HepG2 (cell line): ENCODE data around the gene BTF3L4. TPM values are rescaled to one million over a fixed set of nuclear protein-coding genes. Genes with fewer than 3 reads are reported as not detected.
"Not testable (repeated sequence)": the region's sequence is repeated elsewhere in the genome, so short reads cannot be mapped to it uniquely, and the experiment has no call there.

Experiments used
- ATAC-seq: fragments of 200-7000 bp; cut with Tn5 transposase; 3 replicates; pipeline ENCODE4 v1.9.1; 2020; ENCODE audit warnings: mild to moderate bottlenecking, moderate library complexity
- BruUV-seq: library from RNA; stranded (reverse); fragments of 400-500 nt; replicated peaks from 2 replicates; lab custom pipeline; 2021; lab: Mats Ljungman, UMichigan
- CTCF ChIA-PET: fragments of 300-600 bp; formaldehyde crosslinking; extraction: SDS; loops from one replicate; lab custom pipeline; 2021; ENCODE audit warnings: low total read pairs, inconsistent platforms, low intra/inter-chr PET ratio; lab: Yijun Ruan, JAX
- POLR2A ChIA-PET: fragments of 350-600 bp; sonication (Branson Sonifier 250); formaldehyde crosslinking; loops from one replicate; lab custom pipeline; 2020; ENCODE audit warnings: antibody characterized with exemption, inconsistent platforms; lab: Yijun Ruan, JAX
- DNase-seq: peaks from one replicate; pipeline ENCODE4 v3.0.0-alpha.2; 2015; ENCODE audit warnings: low spot score
- FAIRE-seq: peaks from 3 replicates; lab custom pipeline; 2011; peaks lifted over from hg19 to GRCh38; lab: Jason Lieb, UNC
- H2AFZ ChIP-seq: one replicate; pipeline ENCODE4 v1.6.1; 2011; ENCODE audit warnings: low read length, inconsistent platforms
- H3K27ac ChIP-seq: fragments of 300-600 bp; 3 replicates; pipeline ENCODE4 v1.8.0; 2011; ENCODE audit warnings: mixed run types, mild to moderate bottlenecking, mixed read lengths, low read length, inconsistent platforms; ENCODE audit not compliant: insufficient read depth; ENCODE audit errors: extremely low read length
- H3K27me3 ChIP-seq, 2 experiments: fragments of 200-600 bp in 1 of 2; 2 replicates in 1 of 2; 3 replicates in 1 of 2; pipeline versions ENCODE4 v1.6.0 to v1.8.0; 2011; ENCODE audit warnings: low read length in 2 of 2, mild to moderate bottlenecking in 2 of 2, moderate library complexity in 2 of 2, inconsistent platforms in 1 of 2; ENCODE audit not compliant: insufficient read depth in 2 of 2, control insufficient read depth in 1 of 2
- H3K36me3 ChIP-seq, 2 experiments: fragments of 200-600 bp in 1 of 2; replicated peaks in 1 of 2; 2 replicates in 1 of 2; 3 replicates in 1 of 2; pipeline versions ENCODE4 v1.5.1 to v1.8.0; 2011; ENCODE audit warnings: low read length in 2 of 2, inconsistent platforms in 1 of 2; ENCODE audit not compliant: insufficient read depth in 2 of 2, control insufficient read depth in 1 of 2
- H3K4me1 ChIP-seq: 2 replicates; pipeline ENCODE4 v1.5.1; 2012; ENCODE audit warnings: low read length, inconsistent platforms; ENCODE audit not compliant: insufficient read depth
- H3K4me2 ChIP-seq: 2 replicates; pipeline ENCODE4 v1.6.0; 2011; ENCODE audit warnings: low read depth, low read length, inconsistent platforms
- H3K4me3 ChIP-seq, 3 experiments: fragments of 200-600 bp in 1 of 3; sonication (generic), shearing (Covaris generic) in 1 of 3; replicated peaks in 1 of 3; 2 replicates each; pipeline ENCODE4 v1.5.1; 2011 to 2016; ENCODE audit warnings: low read length in 3 of 3, inconsistent platforms in 2 of 3, low read depth in 2 of 3, mild to moderate bottlenecking in 2 of 3, control low read depth in 1 of 3, mixed read lengths in 1 of 3; ENCODE audit not compliant: insufficient read depth in 1 of 3
- H3K79me2 ChIP-seq: one replicate; pipeline ENCODE4 v1.6.1; 2011; ENCODE audit warnings: low read length, inconsistent platforms; ENCODE audit not compliant: insufficient read depth
- H3K9ac ChIP-seq: 2 replicates; pipeline ENCODE4 v1.6.0; 2011; ENCODE audit warnings: mild to moderate bottlenecking, low read depth, low read length, inconsistent platforms; ENCODE audit not compliant: insufficient read depth
- H3K9me3 ChIP-seq: 2 replicates; pipeline ENCODE4 v1.5.1; 2012; ENCODE audit warnings: mild to moderate bottlenecking, low read length
- H4K20me1 ChIP-seq: 2 replicates; pipeline ENCODE4 v1.6.0; 2011; ENCODE audit warnings: inconsistent platforms, mild to moderate bottlenecking, low read length, moderate library complexity; ENCODE audit not compliant: insufficient read depth
- GZF1 ChIP-seq: sonication (generic); formaldehyde crosslinking; IDR thresholded peaks from 2 replicates; pipeline ENCODE4 v1.5.1; 2020; ENCODE audit warnings: mild to moderate bottlenecking, missing genetic modification reagents
- HDAC1 ChIP-seq: sonication (generic); formaldehyde crosslinking; IDR thresholded peaks from 2 replicates; pipeline ENCODE4 v1.5.1; 2020; ENCODE audit warnings: mild to moderate bottlenecking, missing genetic modification reagents
- HNF1B ChIP-seq: sonication (generic); formaldehyde crosslinking; IDR thresholded peaks from 2 replicates; pipeline ENCODE4 v1.5.1; 2020; ENCODE audit warnings: mild to moderate bottlenecking, moderate library complexity, missing genetic modification reagents
- KMT2B ChIP-seq: IDR thresholded peaks from 2 replicates; pipeline ENCODE4 v1.6.1; 2016; ENCODE audit warnings: missing genetic modification reagents, missing compliant biosample characterization
- MAFF ChIP-seq: IDR thresholded peaks from 2 replicates; pipeline ENCODE4 v1.6.1; 2011; ENCODE audit warnings: low read depth, low read length, improper control_type of control experiment
- MAFK ChIP-seq, 2 experiments: IDR thresholded peaks in 1 of 2; conservative IDR thresholded peaks in 1 of 2; 2 replicates each; pipeline ENCODE4 v1.6.1; 2011; ENCODE audit warnings: improper control_type of control experiment in 2 of 2, low read length in 2 of 2
- NFYC ChIP-seq: IDR thresholded peaks from 2 replicates; pipeline ENCODE4 v1.6.1; 2016; ENCODE audit warnings: missing genetic modification reagents, missing compliant biosample characterization
- ZNF788 ChIP-seq: sonication (generic); formaldehyde crosslinking; IDR thresholded peaks from 2 replicates; pipeline ENCODE4 v1.5.0; 2020; ENCODE audit warnings: mild to moderate bottlenecking, missing genetic modification reagents, borderline replicate concordance
- in situ Hi-C: cut with HindIII; loops from 2 replicates; pipeline ENCODE4 v1.10.0; 2017; ENCODE audit warnings: low pct_unique_long_range_greater_than_20kb; ENCODE audit not compliant: extremely low pct_ligation_motif_present
- intact Hi-C: fragments of 100-400 bp; cut with micrococcal nuclease; formaldehyde crosslinking; loops from one replicate; pipeline ENCODE4 v1.10.0; 2022; ENCODE audit not compliant: unreplicated experiment
- polyA plus RNA-seq, 8 experiments: library from polyadenylated mRNA; depleted of rRNA in 3 of 8; stranded (reverse) in 7 of 8; unstranded in 1 of 8; fragments of >200 nt; fragmentation: Illumina TruSeq in 4 of 8; extraction: Trizol in 4 of 8; gene quantifications; 2 replicates each; pipeline versions ENCODE4 v1.2.1 to v1.2.3, GENCODE V29; 2011 to 2016; ENCODE audit warnings: low read depth in 4 of 8, missing spikeins in 1 of 8, mixed read lengths in 1 of 8; ENCODE audit not compliant: insufficient read depth in 1 of 8
- total RNA-seq, 5 experiments: library from RNA; depleted of rRNA; stranded (reverse); fragments of >200 nt; fragmentation: Illumina TruSeq; extraction: Trizol; gene quantifications; 2 replicates each; pipeline ENCODE4 v1.2.3, GENCODE V29; 2016; ENCODE audit warnings: low read depth in 1 of 5

The BTF3L4 gene
- total and polyA plus RNA-seq, 2 of the 13 experiments (the other 11 are each of a cell fraction or from before 2014, with no cell fraction given): 59.0 to 74.3 TPM

DNA sequence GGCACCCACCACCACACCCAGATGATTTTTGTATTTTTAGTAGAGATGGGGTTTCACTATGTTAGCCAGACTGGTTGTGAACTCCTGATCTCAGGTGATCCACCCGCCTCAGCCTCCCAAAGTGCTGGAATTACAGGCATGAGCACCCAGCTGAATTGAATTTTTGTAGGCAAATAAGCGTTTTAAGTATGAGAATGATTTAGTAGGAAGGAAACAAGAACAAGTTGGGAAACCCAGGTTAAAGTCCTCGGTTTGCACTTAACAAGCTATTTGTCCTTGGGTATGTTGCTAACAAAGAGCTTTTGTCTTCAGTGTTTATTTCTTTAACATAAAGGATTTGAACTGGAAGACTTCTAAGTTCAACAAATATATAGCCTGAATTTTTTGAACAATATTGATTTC is 23.9 kb downstream of the BTF3L4 start (continued):
- TF ChIP-seq ZNF788 (CRISPR knock-in tag) (no peak), HNF1B (CRISPR knock-in tag) (no peak), KMT2B (CRISPR knock-in tag) (no peak), HDAC1 (peak; percentile 37; the same call in 1 of the 2 replicates), NFYC (CRISPR knock-in tag) (no peak), GZF1 (CRISPR knock-in tag) (no peak)

DNA sequence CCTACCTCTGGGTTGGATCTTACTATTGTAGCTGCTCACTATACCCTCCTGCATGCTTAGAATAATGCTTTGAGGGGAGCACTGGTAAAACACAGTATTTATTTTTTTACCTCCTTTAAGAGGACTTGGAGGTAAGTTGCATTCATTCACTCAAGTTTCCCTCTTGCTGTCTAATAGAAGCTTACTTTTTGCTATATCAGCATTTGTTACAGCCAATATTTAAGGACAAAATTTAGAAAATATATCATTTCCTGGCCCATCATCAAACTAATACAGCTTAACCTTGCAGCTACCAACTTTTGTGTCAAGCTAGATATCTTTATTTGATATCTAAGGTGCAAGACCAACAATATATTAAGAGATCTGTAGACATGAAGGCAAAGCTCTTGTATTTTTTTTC is 31.8 kb downstream of the BTF3L4 start:
- not testable (repeated sequence) for FAIRE-seq

More for the DNA sequence above, 31.8 kb downstream of the BTF3L4 start:
- H3K79me2 ChIP-seq, POLR2A ChIA-PET, H4K20me1 ChIP-seq, H3K27ac ChIP-seq, H3K4me3 ChIP-seq, ATAC-seq, BruUV-seq, H3K27me3 ChIP-seq, H2AFZ ChIP-seq, in situ Hi-C loops, H3K4me2 ChIP-seq, DNase-seq, H3K9me3 ChIP-seq, H3K4me1 ChIP-seq, CTCF ChIA-PET, H3K9ac ChIP-seq, intact Hi-C loops: not testable (repeated sequence)
- TF ChIP-seq MAFK (conservative IDR thresholded peaks at IDR 0.05 in 1 of 2, IDR thresholded peaks at IDR 0.05 in 1 of 2; ENCODE audit: low read length in 2 of 2) (peak; percentile 76 to 87; a peak in 3 of 4 replicates), MAFF (peak; percentile 84)
- H3K36me3 ChIP-seq: peaks cover 1 to 54% of the 10 kb centered on the region in 2 experiments; a peak in 4 of 5 replicates
